CD4-positive, alpha-beta T cell treated with Interleukin-17A for 4 hours (primary cell): Measurements from ENCODE around the gene CEBPZ.
A peak's percentile ranks its signal among the peaks of the same experiment; 100 is the strongest.
"Not testable (repeated sequence)": the region's sequence is repeated elsewhere in the genome, so short reads cannot be mapped to it uniquely, and the experiment has no call there.

Experiments
- DNase-seq: peaks from one replicate; pipeline ENCODE4 v3.0.0-alpha.2; 2020; ENCODE audit warnings: mixed read lengths

Gene CEBPZ

DNA sequence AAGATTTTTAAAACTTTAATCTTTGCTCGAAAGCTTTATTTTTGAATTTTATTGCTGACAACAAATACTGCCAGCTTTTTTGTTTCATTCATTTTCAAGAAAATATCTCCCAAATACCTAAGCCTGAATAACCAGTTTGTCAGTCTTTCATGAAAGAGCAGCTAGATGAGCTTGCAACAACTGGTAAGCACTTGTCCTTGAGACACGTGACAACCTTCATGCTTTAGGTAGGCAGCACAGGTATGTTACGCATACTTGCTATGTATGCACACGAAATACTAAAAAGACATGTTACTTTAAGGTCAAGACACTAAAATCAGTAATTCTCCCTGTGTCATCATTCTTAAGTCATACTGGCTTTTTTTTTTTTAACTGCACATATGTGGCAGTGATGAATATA is 12.3 kb downstream of the CEBPZ start:
- no peak for DNase-seq

- DNase-seq = no peak
Measured at GRCh38 chr2:37215250-37215649, 16.1 kb downstream of the CEBPZ start.

DNA sequence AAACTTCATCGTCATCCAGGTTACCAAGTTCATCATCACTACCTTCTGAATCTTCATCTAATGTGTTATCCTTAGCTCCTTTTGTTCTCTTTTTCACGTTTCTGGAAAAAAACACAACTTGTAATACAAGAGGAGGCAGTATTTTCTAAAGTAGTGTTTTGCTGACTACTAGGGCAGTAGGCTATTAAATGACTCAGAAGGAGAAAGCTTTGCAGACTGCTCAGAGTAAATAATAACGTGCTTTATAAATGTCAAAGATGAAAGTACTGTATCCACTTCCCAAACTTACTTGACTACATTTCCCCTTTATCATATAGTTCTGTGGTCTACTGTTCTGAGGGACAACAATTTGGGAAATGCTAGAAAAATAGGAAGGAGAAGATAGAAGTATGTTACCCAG is 19.5 kb downstream of the CEBPZ start:
- DNase-seq = no peak

- no peak for DNase-seq
Measured at GRCh38 chr2:37211212-37211611, 20.2 kb downstream of the CEBPZ start.

GRCh38 chr2:37206760-37207159 is 24.6 kb downstream of the CEBPZ start:
- not testable (repeated sequence) for DNase-seq

DNA sequence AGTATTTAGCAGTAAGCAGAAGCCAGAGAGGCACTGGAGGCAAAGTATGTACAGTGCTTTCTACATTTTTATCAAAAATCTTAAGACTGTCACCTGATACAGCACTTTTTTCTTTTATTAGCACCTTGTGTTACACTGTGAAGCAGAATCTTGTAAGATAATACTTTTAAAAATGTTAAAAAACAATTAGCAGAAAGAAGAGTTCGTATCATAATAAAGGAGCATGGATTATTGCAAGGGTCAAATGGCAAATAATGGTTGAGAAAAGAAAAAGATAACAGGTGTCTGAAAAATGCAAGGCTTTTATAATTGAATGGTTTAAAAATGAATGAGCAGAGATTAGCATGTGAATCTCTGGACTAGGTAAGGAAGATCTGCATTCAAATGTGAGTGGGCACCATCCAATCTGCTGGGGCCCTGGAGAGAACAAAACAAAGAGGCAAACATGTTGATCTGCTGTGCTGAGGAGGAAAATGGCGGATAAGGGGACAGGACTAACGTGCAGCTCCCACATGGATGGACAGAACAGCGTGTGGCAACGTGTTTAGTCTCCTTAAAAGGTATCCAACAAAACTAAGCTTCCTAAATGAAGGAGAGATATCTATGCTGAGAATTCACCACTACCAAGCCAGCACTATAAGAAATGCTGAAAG is 25.6 kb downstream of the CEBPZ start:
- DNase-seq = no peak

- DNase-seq = not testable (repeated sequence)
Measured at GRCh38 chr2:37205071-37205661, 26.2 kb downstream of the CEBPZ start.

DNA sequence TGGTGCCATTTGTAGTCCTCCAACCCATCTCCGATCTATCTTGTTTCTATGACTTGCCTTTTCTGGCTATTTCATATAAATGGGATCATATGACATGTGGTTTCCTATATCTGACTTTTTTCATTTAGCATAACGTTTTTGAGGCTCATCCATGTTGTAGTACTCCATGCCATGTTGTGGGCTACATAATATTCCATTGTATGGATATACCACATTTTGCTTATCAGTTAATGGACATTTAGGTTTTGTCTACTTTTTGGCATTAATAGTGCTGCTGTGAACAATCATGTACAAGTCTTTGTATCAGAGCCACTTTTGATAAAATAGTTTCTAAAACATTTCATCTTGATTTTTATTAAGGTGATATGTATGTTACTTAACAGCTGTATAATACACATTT is 27.7 kb downstream of the CEBPZ start:
- no peak for DNase-seq

GRCh38 chr2:37201766-37202165 is 29.6 kb downstream of the CEBPZ start:
- no peak for DNase-seq

DNA sequence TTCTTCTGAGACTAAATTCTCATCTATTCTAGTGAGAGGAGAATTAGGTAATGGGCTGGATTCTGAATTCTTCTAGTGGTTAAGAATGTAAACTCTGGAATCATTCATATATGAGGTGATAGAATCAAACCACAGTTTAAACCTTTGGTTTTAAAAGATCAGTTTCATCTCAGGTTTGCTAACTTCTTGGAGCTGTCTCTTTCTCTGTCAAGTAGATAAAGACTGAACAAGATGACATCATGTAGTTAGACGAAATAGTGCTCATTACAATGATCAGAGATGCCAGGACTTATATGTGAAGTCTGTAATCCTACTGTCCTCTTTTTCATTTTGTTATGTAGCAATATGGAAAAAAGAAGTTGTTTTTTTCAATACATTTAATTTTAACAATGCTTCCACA is 30.2 kb downstream of the CEBPZ start:
- DNase-seq = no peak

DNA sequence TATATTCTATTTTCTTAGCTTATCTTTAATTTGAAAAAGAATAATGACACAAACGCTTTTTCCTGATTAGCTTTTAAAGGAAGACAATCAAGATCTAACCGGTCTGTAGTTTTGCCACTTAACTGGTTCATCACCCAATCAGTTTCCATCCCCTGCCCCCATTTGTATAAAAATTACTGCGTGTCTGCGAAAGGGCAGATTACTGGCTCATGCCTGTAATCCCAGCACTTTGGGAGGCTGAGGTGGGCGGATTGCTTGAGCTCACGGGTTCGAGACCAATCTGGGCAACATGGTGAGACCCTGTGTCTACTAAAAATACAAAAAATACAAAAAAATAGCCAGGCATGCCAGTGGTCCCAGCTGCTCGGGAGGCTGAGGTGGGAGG is 32.7 kb downstream of the CEBPZ start:
- DNase-seq = no peak

DNA sequence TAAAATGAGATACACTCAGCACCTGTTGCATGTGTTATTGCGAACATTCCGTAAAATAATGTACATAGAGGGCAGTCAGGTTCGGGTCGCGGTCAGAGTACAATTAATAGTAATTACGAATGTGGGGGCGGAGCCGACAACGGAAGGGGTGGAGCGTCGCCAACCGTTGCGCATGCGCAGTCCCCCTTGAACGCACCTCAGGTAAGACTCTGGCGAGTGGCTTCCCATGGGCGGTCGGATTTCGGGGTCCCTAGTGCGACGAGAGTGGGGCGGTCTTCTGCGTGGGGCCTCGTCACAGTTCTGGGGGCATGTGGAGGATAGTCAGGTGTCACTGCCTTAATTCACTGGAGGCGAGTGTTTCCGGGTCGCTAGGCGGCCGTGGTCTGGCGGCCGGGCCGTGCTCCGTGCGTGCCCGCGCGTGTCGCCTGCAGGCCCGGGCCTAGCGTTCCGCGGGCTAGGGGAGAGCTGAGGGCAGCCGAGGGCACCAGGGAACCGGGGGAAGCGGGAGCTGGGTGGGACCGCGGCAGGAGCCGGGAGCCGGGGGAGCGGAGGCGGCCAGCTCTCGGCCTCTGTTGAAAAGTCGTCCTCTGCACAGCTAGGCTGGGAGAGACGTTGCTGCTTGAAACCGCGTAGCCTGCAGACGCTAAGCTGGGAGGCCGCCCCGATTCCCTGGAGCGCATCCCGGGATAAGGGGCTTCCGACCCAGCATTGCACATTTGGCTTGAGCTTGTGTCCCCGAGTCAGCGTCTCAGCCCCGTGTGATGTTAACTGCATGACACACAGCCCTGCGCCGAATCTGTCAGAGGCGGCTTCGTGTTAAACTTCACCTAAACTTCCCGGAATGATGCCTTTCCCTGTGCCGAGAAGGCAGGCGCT is 34.8 kb downstream of the CEBPZ start, which contains the start of gene CEBPZOS:
TSS of gene CEBPZOS (plus strand) at position 177 of the 876 bp plus-strand sequence. CDS start 3,209 bp downstream, outside the sequence.
- peak; percentile 91 for DNase-seq

DNA sequence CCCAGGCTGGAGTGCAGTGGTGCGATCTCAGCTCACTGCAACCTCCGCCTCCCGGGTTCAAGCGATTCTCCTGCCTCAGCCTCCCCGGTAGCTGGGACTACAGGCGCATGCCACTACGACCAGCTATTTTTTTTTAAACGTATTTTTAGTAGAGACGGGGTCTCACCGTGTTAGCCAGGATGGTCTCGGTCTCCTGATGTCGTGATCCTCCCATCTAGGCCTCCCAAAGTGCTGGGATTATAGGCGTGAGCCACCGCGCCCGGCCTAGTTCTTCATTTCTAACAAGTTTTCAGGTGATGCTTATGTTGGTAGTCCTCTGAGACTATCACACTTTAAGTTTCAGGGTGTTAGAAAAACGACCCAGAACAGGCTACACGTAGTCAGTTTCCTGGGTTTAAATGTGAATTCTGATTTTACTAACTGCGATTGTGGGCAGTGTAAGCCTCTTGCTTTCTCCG is 35.5 kb downstream of the CEBPZ start:
- DNase-seq = not testable (repeated sequence)

DNA sequence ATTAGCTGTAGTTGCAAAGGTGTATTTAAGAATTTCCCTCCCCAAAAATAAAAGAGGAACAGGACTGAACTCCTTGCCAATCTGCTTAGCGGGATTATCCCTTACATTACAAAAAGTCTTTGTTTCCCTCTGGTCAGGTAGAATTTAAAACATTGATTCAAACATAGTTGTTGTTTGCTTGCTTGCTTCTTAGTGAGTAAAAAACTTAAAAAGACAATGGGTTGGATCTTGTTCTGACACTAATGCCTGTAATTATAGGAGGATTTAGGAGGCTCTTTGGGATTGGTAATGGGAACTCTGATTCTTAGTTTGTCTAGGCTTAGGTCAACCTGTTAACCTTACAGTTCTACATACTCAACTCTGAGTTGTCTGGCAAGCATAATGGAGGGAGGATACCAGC is 38.8 kb downstream of the CEBPZ start:
- DNase-seq = no peak

DNA sequence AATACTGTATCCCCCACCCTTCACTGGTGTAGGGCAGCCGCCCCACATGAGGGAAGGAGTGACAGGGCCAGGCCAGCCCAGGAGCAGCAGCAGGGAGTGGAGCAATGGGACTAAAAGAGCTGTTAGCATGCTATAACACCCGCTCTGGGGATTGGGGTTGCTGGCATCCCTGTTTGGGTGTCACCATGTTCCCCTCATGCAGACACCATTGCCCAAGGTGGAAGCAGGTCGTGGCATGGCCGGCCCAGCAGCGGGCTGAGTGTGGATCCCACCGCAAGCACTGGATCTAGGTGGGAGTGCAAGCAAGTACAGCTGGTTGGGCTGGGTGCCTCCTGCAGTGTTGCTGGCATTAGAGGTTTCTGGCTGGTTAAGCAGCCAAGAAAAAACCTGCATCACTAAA is 39.6 kb downstream of the CEBPZ start:
- no peak for DNase-seq

DNA sequence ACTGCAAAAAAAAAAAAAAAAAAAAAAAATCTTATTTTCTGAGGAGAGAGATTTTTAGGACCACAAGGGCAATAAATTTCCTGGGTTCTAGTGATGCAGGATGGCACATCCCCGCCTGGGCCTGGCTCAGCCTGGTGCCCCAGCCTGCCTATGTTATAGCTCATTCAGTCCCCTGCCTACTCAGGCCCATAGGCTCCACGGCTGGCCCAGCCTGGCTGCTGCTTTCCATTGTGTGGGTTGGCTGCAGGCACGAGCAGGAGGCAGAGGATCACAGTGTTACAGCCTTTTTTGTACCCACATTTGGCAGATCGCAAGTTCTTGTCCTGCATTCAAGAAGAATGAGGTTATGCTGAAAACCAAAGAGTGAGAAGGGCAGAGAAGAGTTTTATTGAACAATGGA is 40.1 kb downstream of the CEBPZ start:
- no peak for DNase-seq

DNA sequence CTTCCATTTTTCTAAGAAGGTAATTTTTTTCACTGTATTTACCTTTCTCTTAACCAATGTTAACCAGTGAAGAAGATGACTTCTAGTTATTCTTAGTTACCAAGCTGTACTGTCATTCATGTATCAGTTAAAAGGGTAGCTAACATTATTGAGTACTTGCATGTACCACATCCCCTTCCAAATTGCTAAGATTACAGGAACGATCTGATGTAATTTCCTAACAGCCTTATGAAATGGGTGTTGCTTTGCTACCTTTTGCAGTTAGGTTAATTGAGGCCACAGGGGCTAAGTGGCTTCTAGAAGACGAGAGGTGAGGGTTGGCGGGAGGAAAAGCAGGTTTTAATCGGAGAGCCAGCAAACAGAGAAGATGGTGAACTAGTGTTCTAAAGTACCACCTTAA is 41.1 kb downstream of the CEBPZ start:
- DNase-seq = no peak

DNA sequence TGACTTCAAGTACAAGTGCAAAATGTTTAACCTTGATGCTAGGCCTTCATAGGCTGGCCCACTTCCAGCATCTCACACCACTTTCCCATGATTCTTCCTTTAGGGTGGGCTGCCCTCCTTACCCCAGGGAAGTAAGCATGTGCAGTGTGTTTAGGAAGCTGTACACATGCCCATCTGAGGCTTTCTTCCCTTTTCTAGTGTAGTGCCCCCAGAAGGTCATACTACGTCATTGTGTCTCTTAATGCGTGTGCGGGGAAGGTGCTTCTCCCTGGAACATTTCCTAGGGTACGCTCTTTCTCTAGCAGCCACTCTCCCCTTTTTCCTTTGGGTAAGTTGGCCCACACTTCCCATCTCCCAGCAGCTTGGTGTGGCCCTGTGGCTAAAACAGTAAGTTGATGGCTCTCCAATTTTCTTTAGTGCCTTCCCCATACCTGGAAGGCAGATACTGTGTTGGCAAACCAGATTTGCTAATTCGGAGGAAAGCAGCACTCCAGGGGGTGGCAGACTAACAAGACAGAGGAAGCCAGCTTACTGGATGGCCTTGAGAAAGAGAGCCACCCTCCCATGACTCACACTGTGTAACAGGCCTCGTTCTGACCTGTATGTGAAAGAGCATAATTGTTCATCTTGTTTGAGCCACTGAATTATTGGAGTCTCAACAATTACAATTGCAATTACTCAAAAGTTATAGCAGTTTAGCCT is 41.8 kb downstream of the CEBPZ start:
- no peak for DNase-seq

DNA sequence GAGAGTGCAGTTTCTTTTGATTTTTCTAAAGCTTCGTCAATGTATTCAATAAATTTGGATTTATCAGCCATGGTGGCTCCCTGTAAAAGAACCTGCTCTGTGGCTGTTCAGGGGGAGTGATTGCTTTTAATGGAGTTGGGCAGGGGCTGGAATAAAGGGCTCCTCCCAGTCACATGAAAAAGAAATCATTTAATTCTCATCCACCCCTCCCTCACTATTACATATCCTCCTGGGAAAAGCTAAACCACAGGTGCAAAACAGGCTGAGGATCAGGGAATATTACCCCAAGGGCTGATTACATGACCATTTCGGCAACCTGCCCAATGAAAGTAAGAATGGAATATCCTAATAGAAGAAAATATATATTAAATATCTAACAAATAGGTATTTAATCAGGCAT is 42.8 kb downstream of the CEBPZ start, which contains the start of gene SULT6B1:
TSS of gene SULT6B1 (minus strand) at position 101 of the 400 bp plus-strand sequence. CDS start at position 71, 30 bp downstream.
- DNase-seq = no peak

DNA sequence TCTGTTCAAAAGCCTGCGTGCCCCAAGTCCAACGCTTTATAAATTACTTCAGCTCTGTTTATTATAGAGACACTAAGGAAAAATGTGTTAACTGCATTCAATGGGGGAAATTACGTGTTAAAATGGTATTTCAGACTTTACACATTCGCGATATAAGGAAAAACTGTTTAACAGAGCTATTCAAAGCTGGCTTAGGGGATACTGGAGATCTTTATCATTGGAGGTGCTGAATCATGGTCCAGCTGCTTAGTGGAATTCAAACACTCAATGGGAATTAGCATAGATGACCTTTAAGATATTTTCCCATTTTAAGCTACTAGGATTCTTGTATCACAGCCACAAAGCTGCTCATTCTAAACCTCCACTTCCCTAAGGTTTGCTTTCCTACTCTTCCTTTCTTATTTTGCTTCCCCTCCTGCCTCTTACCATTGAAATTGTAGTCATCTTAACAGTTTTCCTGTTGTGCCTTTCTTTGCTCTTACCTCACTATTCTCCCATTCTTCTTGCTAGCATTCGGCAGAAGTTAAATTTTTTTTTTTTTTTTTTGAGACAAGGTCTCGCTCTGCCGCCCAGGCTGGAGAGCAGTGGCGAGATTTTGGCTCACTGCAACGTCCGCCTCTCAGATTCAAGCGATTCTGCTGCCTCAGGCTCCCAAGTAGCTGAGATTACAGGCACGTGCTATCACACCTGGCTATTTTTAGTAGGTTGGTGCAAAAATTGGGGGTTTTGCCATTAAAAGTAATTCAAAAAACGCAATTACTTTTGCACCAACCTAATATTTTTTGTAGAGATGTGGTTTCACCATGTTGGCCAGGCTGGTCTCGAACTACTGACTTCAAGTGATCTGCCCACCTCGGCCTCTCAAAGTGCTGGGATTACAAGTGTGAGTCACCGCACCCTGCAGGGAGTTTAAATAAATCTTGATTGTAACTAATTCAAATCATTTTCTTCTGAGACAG is 49.4 kb downstream of the CEBPZ start:
- no peak for DNase-seq

DNA sequence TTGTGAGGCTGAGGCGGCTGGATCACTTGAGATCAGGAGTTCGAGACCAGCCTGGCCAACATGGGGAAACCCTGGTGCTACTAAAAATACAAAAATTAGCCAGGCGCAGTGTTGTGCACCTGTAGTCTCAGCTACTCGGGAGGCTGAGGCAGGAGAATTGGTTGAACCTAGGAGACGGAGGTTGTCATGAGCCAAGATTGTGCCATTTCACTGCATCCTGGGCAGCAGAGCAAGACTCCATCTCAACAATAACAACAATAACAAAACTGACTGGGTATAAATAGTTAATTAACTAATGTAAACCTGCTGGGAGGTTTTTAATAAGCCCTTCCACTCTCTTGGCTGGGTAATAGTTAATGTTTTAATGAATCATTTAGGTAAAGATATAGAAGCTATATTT is 50.8 kb downstream of the CEBPZ start:
- no peak for DNase-seq
